ENCODE results near the gene OR6B3. TPM values are rescaled to one million over a fixed set of nuclear protein-coding genes. Genes with fewer than 3 reads are reported as not detected.
"Not testable (repeated sequence)": the region's sequence is repeated elsewhere in the genome, so short reads cannot be mapped to it uniquely, and the experiment has no call there.

OR6B3 gene
- total RNA-seq, 2 donors from 2014 or later, result not detected

DNA sequence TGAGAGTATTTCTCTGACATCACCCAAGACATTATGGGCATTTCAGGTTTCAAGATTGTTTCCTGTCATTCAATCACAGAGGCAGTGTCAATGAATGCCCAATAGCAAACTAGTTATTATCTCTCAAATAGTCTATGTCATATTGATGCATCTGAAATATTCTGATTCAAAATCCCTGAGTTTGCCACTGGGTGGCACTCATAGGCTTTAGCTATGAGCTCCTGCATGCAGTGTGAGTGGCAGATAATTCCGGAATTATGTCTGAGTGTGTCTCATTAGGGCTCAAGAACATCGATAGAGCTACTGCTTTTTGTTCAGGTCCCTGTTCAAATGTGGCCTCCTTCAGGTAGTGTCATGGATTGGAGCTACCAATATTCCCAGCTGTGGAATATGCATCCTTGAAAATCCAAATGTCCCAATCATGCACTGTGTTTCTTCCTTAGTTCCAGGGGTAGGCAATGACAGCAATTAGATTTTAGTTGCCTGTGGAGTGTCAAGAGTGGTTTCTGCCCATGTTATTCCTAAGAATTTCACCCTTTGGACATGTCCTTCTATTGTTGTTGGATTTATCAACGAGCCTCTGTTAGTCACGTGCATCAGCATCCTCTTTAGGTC lies 7.8 kb upstream of the OR6B3 start:
- DNase-seq (peak; percentile 45 to 50), ATAC-seq (replicated peaks in 1 of 2) (peak; percentile 55 to 62)
- Mint-ChIP-seq H3K36me3 (ENCODE audit: insufficient read depth in 2 of 2) (no peaks in the 10 kb centered on the region), H3K27me3 (ENCODE audit: low read depth) (peaks cover 30% of the 10 kb centered on the region), H3K4me3 (no peak overlapping the region), H3K27ac (no peak overlapping the region), H3K9me3 (no peaks in the 10 kb centered on the region), H3K4me1 (ENCODE audit: low read depth) (no peaks in the 10 kb centered on the region)

DNA sequence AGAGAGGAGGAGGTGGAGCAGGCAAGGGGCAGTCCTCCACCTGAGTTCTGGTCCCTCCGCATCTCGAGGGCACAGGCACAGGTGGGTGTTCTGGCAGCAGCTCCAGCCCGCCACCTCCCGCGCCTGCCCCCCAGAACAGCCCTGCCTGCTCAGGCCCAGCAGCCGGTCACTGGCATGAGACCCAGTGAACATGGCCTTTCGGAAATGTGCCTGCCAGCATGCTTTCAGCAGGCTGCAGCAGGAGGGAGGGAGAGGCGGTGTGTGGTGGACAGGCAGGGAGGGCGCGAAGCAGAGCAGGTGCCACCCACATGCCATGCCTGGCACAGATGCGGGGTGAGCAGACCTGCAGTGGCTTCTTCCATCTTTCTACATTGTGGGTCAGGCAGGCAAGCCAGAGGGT lies 3.4 kb upstream of the OR6B3 start:
- H3K27me3 Mint-ChIP-seq (ENCODE audit: low read depth), result peaks cover 59% of the 10 kb centered on the region
- H3K27ac Mint-ChIP-seq, result no peak overlapping the region
- H3K4me3 Mint-ChIP-seq, result no peak overlapping the region
- peaks cover 4% of the 10 kb centered on the region for H3K4me1 Mint-ChIP-seq (ENCODE audit: low read depth)
- no peaks in the 10 kb centered on the region for H3K36me3 Mint-ChIP-seq (ENCODE audit: insufficient read depth in 2 of 2)
- ATAC-seq (replicated peaks in 1 of 2), result no peak
- H3K9me3 Mint-ChIP-seq, result no peaks in the 10 kb centered on the region
- DNase-seq, result no peak

DNA sequence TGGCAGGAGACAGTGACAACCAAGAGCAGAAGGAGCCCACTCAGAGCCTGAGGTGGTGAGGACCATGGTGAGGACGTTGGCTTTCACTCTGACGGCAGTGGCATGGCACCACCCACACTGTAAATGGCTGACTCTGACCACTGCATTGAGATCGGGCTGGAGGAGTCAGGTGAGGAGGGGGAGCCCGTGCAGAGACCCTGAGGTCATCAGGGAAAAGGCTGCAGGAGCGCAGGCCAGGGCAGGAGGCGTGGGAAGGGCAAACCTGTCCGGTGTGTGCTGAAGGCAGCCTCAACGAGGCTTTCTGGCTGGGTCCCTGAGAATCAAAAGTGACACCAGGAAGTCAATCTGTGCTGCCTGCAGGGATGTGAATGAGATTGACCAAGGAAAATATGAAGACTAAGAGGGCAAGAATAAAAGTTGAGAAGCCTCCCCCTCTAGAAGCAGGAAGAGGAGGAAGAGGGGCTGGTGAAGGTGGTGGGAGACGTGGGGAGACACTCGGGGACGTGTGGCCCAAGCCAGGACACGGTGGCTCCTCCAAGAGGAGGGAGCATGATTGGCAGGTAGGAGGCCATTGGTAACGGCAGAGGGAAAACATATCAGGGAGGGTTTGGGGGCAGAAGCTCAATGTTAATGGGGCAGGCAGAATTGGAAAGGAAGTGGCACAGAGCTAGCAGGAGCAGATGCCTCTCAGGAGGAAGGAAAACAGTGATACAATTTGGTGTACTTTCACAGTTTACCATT lies 2.0 kb upstream of the OR6B3 start:
- H3K4me1 Mint-ChIP-seq (ENCODE audit: low read depth), result peaks cover 4% of the 10 kb centered on the region
- peaks cover 73% of the 10 kb centered on the region for H3K27me3 Mint-ChIP-seq (ENCODE audit: low read depth)
- ATAC-seq (replicated peaks in 1 of 2) (no peak), DNase-seq (no peak)
- H3K27ac Mint-ChIP-seq, result no peak overlapping the region
- no peaks in the 10 kb centered on the region for H3K36me3 Mint-ChIP-seq (ENCODE audit: insufficient read depth in 2 of 2)
- H3K4me3 Mint-ChIP-seq, result no peak overlapping the region
- no peaks in the 10 kb centered on the region for H3K9me3 Mint-ChIP-seq

DNA sequence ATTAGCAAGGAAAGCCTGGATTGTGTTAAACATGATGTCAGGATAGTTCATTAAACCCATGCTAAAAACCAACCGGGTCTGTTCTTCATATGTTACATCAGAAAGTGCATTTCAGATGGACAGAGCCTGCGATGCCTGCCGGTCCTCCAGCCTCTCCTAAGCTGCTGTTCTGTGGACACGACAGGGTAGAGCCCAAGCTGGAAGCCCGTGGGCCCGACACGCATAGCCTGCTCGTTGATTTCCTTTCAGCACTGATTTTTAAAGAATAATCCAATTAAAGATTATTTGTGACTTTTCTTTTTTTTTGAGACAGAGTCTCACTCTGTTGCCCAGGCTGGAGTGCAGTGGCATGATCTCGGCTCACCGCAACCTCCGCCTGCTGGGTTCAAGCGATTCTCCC lies 797 bp downstream of the OR6B3 start:
- Mint-ChIP-seq H3K27me3 (ENCODE audit: low read depth) (peaks cover 71% of the 10 kb centered on the region), H3K9me3 (no peaks in the 10 kb centered on the region), H3K4me1 (ENCODE audit: low read depth) (peaks cover 4% of the 10 kb centered on the region), H3K36me3 (ENCODE audit: insufficient read depth in 2 of 2) (no peaks in the 10 kb centered on the region), H3K4me3 (no peak overlapping the region), H3K27ac (no peak overlapping the region)
- DNase-seq (no peak), ATAC-seq (replicated peaks in 1 of 2) (no peak)

DNA sequence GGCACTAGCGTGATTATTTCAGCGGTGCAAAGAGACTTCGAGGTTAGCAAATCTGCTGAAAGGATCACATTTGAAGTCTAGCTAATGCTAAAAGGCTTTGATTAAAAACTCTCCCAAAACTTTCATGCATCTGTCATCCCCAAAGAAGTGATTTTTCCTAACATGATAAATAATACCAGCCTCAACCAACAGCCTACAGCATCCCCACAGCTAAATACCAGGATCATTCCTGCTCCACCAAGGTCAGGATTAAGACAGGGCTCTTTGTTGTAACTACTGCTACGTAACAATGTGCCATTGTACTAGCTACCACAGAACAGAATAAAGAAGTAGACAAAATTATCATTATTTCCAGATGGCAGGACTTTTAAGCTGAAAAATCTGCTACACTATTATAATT lies 1.6 kb downstream of the OR6B3 start:
- peaks cover 4% of the 10 kb centered on the region for H3K4me1 Mint-ChIP-seq (ENCODE audit: low read depth)
- H3K36me3 Mint-ChIP-seq (ENCODE audit: insufficient read depth in 2 of 2), result no peaks in the 10 kb centered on the region
- peaks cover 71% of the 10 kb centered on the region for H3K27me3 Mint-ChIP-seq (ENCODE audit: low read depth)
- ATAC-seq (replicated peaks in 1 of 2), result no peak
- H3K4me3 Mint-ChIP-seq, result no peak overlapping the region
- no peak overlapping the region for H3K27ac Mint-ChIP-seq
- no peak for DNase-seq
- H3K9me3 Mint-ChIP-seq, result no peaks in the 10 kb centered on the region

DNA sequence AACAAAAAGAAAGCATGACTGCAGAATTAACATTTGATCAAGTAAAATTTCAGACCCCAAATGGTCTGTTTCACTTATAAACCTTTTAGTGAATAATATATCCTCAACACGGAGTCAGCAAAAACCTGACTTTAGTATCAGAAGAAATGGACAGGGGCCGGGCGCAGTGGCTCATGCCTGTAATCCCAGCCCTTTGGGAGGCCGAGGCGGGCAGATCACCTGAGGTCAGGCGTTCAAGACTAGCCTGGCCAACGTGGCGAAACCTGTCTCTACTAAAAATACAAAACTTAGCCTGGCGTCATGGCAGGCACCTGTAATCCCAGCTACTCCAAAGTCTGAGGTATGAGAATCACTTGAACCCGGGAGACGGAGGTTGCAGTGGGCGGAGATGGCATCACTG lies 3.0 kb downstream of the OR6B3 start:
- Mint-ChIP-seq H3K9me3 (no peaks in the 10 kb centered on the region), H3K27ac (no peak overlapping the region), H3K36me3 (ENCODE audit: insufficient read depth in 2 of 2) (no peaks in the 10 kb centered on the region), H3K4me3 (no peak overlapping the region), H3K27me3 (ENCODE audit: low read depth) (peaks cover 57% of the 10 kb centered on the region), H3K4me1 (ENCODE audit: low read depth) (peaks cover 2% of the 10 kb centered on the region)
- ATAC-seq (replicated peaks in 1 of 2) (no peak), DNase-seq (no peak)

DNA sequence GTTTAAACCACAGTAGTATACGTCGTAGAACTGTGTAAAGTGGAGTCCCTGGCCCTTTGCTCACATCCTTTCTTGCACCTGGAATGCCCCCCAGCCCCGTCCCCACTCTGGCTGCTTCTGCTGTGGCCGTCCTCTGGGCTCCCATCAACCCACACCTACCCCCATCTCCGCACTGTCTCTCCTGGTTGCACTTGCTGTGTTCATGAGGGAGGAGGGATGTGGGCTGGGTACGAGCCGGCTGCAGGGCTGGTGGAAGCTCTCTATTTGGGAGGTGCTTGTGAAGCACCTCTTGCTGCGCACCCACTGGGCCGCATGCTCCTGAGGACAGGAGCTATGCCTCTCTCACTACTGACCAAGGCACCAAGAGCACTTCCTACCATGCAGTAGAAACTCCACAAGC lies 5.1 kb downstream of the OR6B3 start:
- Mint-ChIP-seq H3K9me3 (no peaks in the 10 kb centered on the region), H3K27me3 (ENCODE audit: low read depth) (peaks cover 36% of the 10 kb centered on the region), H3K4me1 (ENCODE audit: low read depth) (no peaks in the 10 kb centered on the region), H3K36me3 (ENCODE audit: insufficient read depth in 2 of 2) (no peaks in the 10 kb centered on the region), H3K4me3 (no peak overlapping the region), H3K27ac (no peak overlapping the region)
- ATAC-seq (replicated peaks in 1 of 2) (no peak), DNase-seq (no peak)

DNA sequence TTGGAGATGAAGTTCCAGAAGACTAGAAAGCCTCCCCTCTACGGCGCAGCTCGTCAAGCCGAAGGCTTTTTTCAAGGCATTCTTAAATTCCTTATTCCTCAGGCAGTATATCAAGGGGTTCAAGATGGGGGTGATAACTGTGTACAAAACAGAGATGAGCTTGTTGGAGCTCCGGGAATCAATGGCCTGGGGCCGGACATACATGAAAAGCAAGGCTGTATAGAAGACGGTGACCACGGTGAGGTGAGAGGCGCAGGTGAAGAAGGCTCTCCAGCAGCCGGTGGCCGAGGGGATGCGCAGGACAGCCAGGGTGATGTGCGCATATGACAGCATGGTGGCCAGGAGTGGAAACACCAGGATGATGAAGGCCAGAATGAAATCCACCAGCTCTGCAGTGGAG lies 8.2 kb downstream of the OR6B3 start:
- Mint-ChIP-seq H3K9me3 (no peaks in the 10 kb centered on the region), H3K27ac (no peak overlapping the region), H3K4me3 (no peak overlapping the region), H3K27me3 (ENCODE audit: low read depth) (peaks cover 11% of the 10 kb centered on the region), H3K36me3 (ENCODE audit: insufficient read depth in 2 of 2) (no peaks in the 10 kb centered on the region), H3K4me1 (ENCODE audit: low read depth) (no peaks in the 10 kb centered on the region)
- ATAC-seq (replicated peaks in 1 of 2) (no peak), DNase-seq (no peak)

DNA sequence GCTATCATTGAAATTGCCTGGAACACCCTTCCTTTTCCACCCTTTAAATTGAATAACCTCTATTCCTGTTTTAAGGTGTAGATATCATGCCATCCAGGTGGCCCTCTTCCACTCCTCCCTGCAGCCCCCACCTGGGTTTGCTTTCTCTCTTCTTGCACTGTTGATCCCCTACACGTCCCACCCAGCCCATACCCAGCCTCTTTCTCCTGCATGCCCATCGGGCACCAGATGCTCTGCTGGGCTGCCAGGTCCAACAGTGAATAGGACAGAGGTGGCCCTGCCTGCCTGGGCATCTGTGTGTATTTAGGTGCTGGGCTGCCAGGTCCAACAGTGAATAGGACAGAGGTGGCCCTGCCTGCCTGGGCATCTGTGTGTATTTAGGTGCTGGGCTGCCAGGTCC lies 9.2 kb downstream of the OR6B3 start:
- H3K27ac Mint-ChIP-seq; H3K36me3 Mint-ChIP-seq (ENCODE audit: insufficient read depth in 2 of 2); H3K4me3 Mint-ChIP-seq; DNase-seq; ATAC-seq (replicated peaks in 1 of 2); H3K27me3 Mint-ChIP-seq (ENCODE audit: low read depth); H3K4me1 Mint-ChIP-seq (ENCODE audit: low read depth); H3K9me3 Mint-ChIP-seq: not testable (repeated sequence)

DNA sequence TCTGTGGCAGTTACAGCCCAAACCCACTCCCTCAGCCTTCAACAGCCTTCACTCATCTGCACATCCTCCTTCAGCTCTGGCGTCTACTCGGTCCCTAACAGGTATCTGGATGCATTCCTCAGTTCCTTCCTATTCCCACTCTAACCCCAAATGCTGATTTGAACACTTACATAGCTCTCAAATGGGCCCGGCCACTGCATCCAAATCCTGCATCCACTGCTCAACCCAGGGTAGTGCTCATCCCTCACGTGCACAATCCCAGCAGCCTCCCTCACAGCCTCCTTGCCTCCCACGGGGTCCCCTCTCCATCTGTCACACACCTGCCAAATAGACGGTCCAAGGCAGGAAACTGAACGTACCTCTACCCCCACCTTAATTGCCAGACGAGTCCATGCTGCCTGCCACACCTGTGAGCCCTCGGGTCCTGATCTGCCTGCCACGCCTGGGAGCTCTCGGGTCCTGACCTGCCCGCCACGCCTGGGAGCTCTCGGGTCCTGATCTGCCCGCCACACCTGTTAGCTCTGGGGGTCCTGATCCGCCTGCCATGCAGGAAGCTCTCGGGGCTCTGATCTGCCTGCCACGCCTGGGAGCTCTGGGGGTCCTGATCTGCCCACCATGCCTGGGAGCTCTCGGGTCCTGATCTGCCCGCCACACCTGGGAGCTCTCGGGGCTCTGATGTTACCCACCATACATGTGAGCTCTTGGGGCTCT lies 9.9 kb downstream of the OR6B3 start:
- H3K36me3 Mint-ChIP-seq (ENCODE audit: insufficient read depth in 2 of 2), result no peaks in the 10 kb centered on the region
- DNase-seq (no peak), ATAC-seq (replicated peaks in 1 of 2) (no peak)
- H3K9me3 Mint-ChIP-seq, result no peaks in the 10 kb centered on the region
- no peak overlapping the region for H3K4me3 Mint-ChIP-seq
- no peak overlapping the region for H3K27ac Mint-ChIP-seq
- H3K27me3 Mint-ChIP-seq (ENCODE audit: low read depth), result peaks cover 5% of the 10 kb centered on the region
- H3K4me1 Mint-ChIP-seq (ENCODE audit: low read depth), result no peaks in the 10 kb centered on the region

DNA sequence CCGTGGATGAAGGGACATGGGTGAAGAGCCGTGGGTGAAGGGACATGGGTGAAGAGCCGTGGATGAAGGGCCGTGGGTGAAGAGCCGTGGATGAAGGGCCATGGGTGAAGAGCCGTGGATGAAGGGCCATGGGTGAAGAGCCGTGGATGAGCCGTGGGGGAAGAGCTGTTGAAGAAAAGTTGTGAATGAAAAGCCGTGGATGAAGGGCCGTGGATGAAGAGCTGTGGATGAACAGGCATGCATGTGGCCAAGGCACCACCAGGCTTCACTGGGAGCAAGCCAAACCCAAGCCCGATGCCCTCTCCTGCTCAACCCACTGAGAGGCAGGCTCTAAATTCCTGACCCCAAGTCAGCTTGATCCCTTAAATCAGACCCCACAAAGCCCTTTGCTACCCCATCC lies 10.6 kb downstream of the OR6B3 start:
- ATAC-seq (replicated peaks in 1 of 2), result no peak
- Mint-ChIP-seq H3K9me3 (no peaks in the 10 kb centered on the region), H3K4me3 (no peak overlapping the region), H3K27ac (no peak overlapping the region), H3K4me1 (ENCODE audit: low read depth) (no peaks in the 10 kb centered on the region), H3K36me3 (ENCODE audit: insufficient read depth in 2 of 2) (no peaks in the 10 kb centered on the region), H3K27me3 (ENCODE audit: low read depth) (no peaks in the 10 kb centered on the region)
- no peak for DNase-seq

DNA sequence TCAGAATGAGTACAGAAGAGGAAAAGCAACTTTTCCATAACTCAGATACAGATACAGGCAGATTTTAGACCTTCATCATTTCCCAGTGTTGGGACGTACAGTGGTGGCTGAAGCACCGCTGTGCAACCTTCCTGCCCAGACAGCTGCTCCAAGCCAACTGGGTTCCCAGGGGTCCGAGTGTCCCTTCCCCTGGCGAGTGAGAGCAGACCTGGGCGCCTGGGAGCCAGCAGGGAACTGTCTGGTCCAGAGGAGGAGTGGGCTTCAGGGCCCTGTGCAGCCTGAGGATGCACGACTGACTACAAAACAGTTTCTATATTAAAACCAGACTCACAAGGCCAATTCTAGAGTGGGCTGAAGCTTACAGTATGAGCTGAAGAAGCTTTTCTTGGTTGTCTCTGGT lies 12.0 kb downstream of the OR6B3 start:
- Mint-ChIP-seq H3K36me3 (ENCODE audit: insufficient read depth in 2 of 2) (no peaks in the 10 kb centered on the region), H3K27ac (no peak overlapping the region), H3K4me3 (no peak overlapping the region), H3K27me3 (ENCODE audit: low read depth) (no peaks in the 10 kb centered on the region), H3K4me1 (ENCODE audit: low read depth) (no peaks in the 10 kb centered on the region), H3K9me3 (no peaks in the 10 kb centered on the region)
- DNase-seq (no peak), ATAC-seq (replicated peaks in 1 of 2) (no peak)

DNA sequence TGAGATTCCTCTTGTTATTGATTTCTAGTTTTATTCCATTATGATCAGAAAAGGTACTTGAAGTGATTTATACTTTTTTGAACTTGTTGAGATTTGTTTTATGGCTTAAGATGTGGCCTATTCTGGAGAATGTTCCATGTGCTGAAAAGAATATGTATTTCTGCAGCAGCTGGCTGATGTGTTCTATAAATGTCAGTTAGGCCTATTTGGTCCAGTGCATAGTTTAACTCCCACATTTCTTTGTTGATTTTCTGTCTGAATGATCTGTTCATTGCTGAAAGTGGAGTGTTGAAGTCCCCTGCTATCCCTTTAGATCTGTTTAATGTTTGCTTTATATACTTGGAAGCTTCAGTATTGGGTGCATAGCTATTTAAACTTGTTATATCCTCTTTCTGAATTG lies 16.0 kb downstream of the OR6B3 start:
- DNase-seq (no peak), ATAC-seq (replicated peaks in 1 of 2) (no peak)
- Mint-ChIP-seq H3K9me3 (no peaks in the 10 kb centered on the region), H3K4me1 (ENCODE audit: low read depth) (no peaks in the 10 kb centered on the region), H3K27me3 (ENCODE audit: low read depth) (peaks cover 23% of the 10 kb centered on the region), H3K27ac (no peak overlapping the region), H3K36me3 (ENCODE audit: insufficient read depth in 2 of 2) (peaks cover 0 to 1% of the 10 kb centered on the region in 2 donors), H3K4me3 (no peak overlapping the region)
